Pancreas (tissue), 10 donors: ENCODE measurements around the gene RAB37. TPM values are rescaled to one million over a fixed set of nuclear protein-coding genes. Genes with fewer than 3 reads are reported as not detected.

ENCODE experiments used
- ATAC-seq, 4 donors: fragments of 200-7000 bp; cut with Tn5 transposase; one replicate each; pipeline versions ENCODE4 v1.8.0 to v1.9.1; 2020; ENCODE audit warnings: mild to moderate bottlenecking in 4 of 4, moderate library complexity in 4 of 4
- DNase-seq, 6 donors: peaks; one replicate each; pipeline ENCODE4 v3.0.0-alpha.2; 2020
- FAIRE-seq: peaks from 2 replicates; lab custom pipeline; 2012; peaks lifted over from hg19 to GRCh38; lab: Jason Lieb, UNC
- H3K27ac ChIP-seq, 4 donors: fragments of 200-600 bp; sonication (generic); 1 replicate in 3 of 4; 2 replicates in 1 of 4; pipeline versions ENCODE4 v1.5.0 to v1.8.0; 2020
- H3K27me3 ChIP-seq, 4 donors: fragments of 200-600 bp; one replicate each; pipeline ENCODE4 v1.8.0; 2021
- H3K36me3 ChIP-seq, 3 donors: fragments of 200-600 bp; sonication (generic) in 1 of 3; one replicate each; pipeline versions ENCODE4 v1.5.0 to v1.8.0; 2020 to 2021
- H3K4me1 ChIP-seq, 3 donors: fragments of 200-600 bp; one replicate each; pipeline ENCODE4 v1.8.0; 2021
- H3K4me3 ChIP-seq, 4 donors: fragments of 200-600 bp; sonication (generic) in 2 of 4; one replicate each; pipeline versions ENCODE4 v1.5.0 to v1.8.0; 2020 to 2021
- H3K9me3 ChIP-seq, 4 donors: fragments of 200-600 bp; one replicate each; pipeline ENCODE4 v1.8.0; 2021
- CTCF ChIP-seq, 4 donors: fragments of 200-600 bp; sonication (generic) in 3 of 4; IDR thresholded peaks; one replicate each; pipeline versions ENCODE4 v1.5.0 to v1.8.0; 2021; ENCODE audit warnings: antibody characterized with exemption in 4 of 4
- WGBS, 2 donors: extraction: QIAGEN DNeasy Blood & Tissue Kit; methylation state at CpG; one replicate each; pipeline ENCODE4 v1.1.7; 2013; 5-methylcytosine and 5-hydroxymethylcytosine counted together
- intact Hi-C, 3 donors: fragments of 100-400 bp; cut with DNase I; formaldehyde crosslinking; loops; one replicate each; pipeline versions ENCODE4 v1.11.1 to v1.14.2; 2022
- microRNA-seq, 2 donors: library from miRNA; unstranded; fragments of <30 nt; microRNA quantifications; one replicate each; pipeline versions ENCODE4 to v1.1.0, GENCODE V29; 2019 to 2020
- polyA plus RNA-seq, 2 donors: library from polyadenylated mRNA; stranded (reverse); fragments of 200-250 nt; gene quantifications; one replicate each; pipeline ENCODE4 v1.2.3, GENCODE V29; 2013
- total RNA-seq, 6 donors: library from RNA; stranded (reverse); fragmentation: NEBNext Ultra II Directional in 4 of 6; extraction: Animal tissue kit (Norgen Biotek cat#: 25700) in 4 of 6; gene quantifications; one replicate each; pipeline versions ENCODE4 v1.2.1 to v1.2.4, GENCODE V29; 2021 to 2023
- donor health status: healthy with polysubstance abuse.
- donor health status: DM: no; HTN: no; CAD: no; lungs with moderate emphysema.
- donor health status: DM: no; HTN: no; CAD: no.
- donor health status: control.
- donor health status: control.
- donor health status: Bipolar disorder and iron deficiency.
- donor health status: DM: yes; HTN: yes; CAD: no.
- donor health status: DM: no; HTN: no; CAD: no.
- donor health status: DM: no; HTN: no; CAD: no.
- donor health status: DM: yes; HTN: yes; CAD: no.

Gene RAB37
- total and polyA plus RNA-seq, 8 donors: 0.79 to 3.1 (median 1.3) TPM

- FAIRE-seq (no peak), DNase-seq (no peak), ATAC-seq (no peak)
- H3K27me3 ChIP-seq: no peaks in the 10 kb centered on the region
- TF ChIP-seq CTCF (IDR thresholded peaks at IDR 0.05): no peak
- intact Hi-C loops: loop anchor here in 1 of 3 donors (5.0 kb wide), 1 partner anchor 65 kb away; no protein-coding TSS in a partner anchor
- H3K9me3 ChIP-seq: no peaks in the 10 kb centered on the region
- H3K27ac ChIP-seq: no peak overlapping the region
- 92 to 94% methylated on average over 6 of the region's 6 CpGs for WGBS, 2 donors
- no peak overlapping the region for H3K4me3 ChIP-seq
- H3K4me1 ChIP-seq: no peaks in the 10 kb centered on the region
- peaks cover 0 to 20% (median 0%) of the 10 kb centered on the region in 3 donors for H3K36me3 ChIP-seq
Observed at GRCh38 chr17:74796866-74797265, 59.8 kb downstream of the RAB37 start.

Small RNA genes within 50 kb of the gene (microRNA-seq; reads per million reads assigned to microRNA genes)
- gene MIR3615: 22.7 to 26.3 reads per million in 2 donors

Other genes starting within 250 kb of the RAB37 start
- under 1 TPM in 3 of 6 donors, not detected in 3; 0.14 to 0.52 (median 0.19) TPM for gene CD300LB, start 205.8 kb upstream of the RAB37 start, total RNA-seq
- under 1 TPM; 0.08 to 0.09 TPM for gene CD300LB, start 205.8 kb upstream of the RAB37 start, polyA plus RNA-seq
- 1 to 10 TPM in 1 of 6 donors, under 1 TPM in 4, not detected in 1; 0.19 to 1.5 (median 0.38) TPM for gene CD300C, start 191.1 kb upstream of the RAB37 start, total RNA-seq
- gene CD300C, start 191.1 kb upstream of the RAB37 start, polyA plus RNA-seq: under 1 TPM; 0.19 TPM
- not detected for gene CD300H, start 169.7 kb upstream of the RAB37 start, total RNA-seq
- gene CD300H, start 169.7 kb upstream of the RAB37 start, polyA plus RNA-seq: not detected
- gene CD300LD, start 145.0 kb upstream of the RAB37 start, total RNA-seq: not detected
- gene CD300LD, start 145.0 kb upstream of the RAB37 start, polyA plus RNA-seq: not detected
- gene CD300E, start 113.5 kb upstream of the RAB37 start, total RNA-seq: 1 to 10 TPM in 1 of 6 donors, under 1 TPM in 4, not detected in 1; 0.14 to 1.3 (median 0.16) TPM
- gene CD300E, start 113.5 kb upstream of the RAB37 start, polyA plus RNA-seq: under 1 TPM; 0.27 to 0.31 TPM
- 1 to 10 TPM in 1 of 6 donors, under 1 TPM in 5; 0.19 to 4.7 (median 0.26) TPM for gene CD300LF, start 24.3 kb upstream of the RAB37 start, total RNA-seq
- gene CD300LF, start 24.3 kb upstream of the RAB37 start, polyA plus RNA-seq: under 1 TPM; 0.28 to 0.42 TPM
- 10 to 100 TPM; 40.1 to 78.5 (median 55.9) TPM for gene NHERF1, start 11.4 kb downstream of the RAB37 start, total RNA-seq
- gene NHERF1, start 11.4 kb downstream of the RAB37 start, polyA plus RNA-seq: 10 to 100 TPM; 48.9 to 91.9 TPM
- gene NAT9, start 39.1 kb downstream of the RAB37 start, total RNA-seq: 10 to 100 TPM; 14.4 to 27.6 (median 22.4) TPM
- gene NAT9, start 39.1 kb downstream of the RAB37 start, polyA plus RNA-seq: 10 to 100 TPM; 38.3 to 38.5 TPM
- under 1 TPM in 3 of 6 donors, not detected in 3; 0.03 to 0.12 (median 0.06) TPM for gene GRIN2C, start 122.6 kb downstream of the RAB37 start, total RNA-seq
- under 1 TPM; 0.09 to 0.15 TPM for gene GRIN2C, start 122.6 kb downstream of the RAB37 start, polyA plus RNA-seq
- 10 to 100 TPM in 4 of 6 donors, 1 to 10 TPM in 2; 4.3 to 15.1 (median 12.5) TPM for gene FDXR, start 135.7 kb downstream of the RAB37 start, total RNA-seq
- 10 to 100 TPM in 1 of 2 donors, 1 to 10 TPM in 1; 8.5 to 11.4 TPM for gene FDXR, start 135.7 kb downstream of the RAB37 start, polyA plus RNA-seq
- gene FADS6, start 156.4 kb downstream of the RAB37 start, total RNA-seq: under 1 TPM in 1 of 6 donors, not detected in 5; 0.16 TPM
- under 1 TPM in 1 of 2 donors, not detected in 1; 0.07 TPM for gene FADS6, start 156.4 kb downstream of the RAB37 start, polyA plus RNA-seq
- gene USH1G, start 186.0 kb downstream of the RAB37 start, total RNA-seq: under 1 TPM in 5 of 6 donors, not detected in 1; 0.03 to 0.17 (median 0.09) TPM
- under 1 TPM; 0.08 to 0.09 TPM for gene USH1G, start 186.0 kb downstream of the RAB37 start, polyA plus RNA-seq
- not detected for gene OTOP2, start 187.0 kb downstream of the RAB37 start, total RNA-seq
- not detected for gene OTOP2, start 187.0 kb downstream of the RAB37 start, polyA plus RNA-seq
- under 1 TPM; 0.15 to 0.65 (median 0.39) TPM for gene OTOP3, start 198.6 kb downstream of the RAB37 start, total RNA-seq
- under 1 TPM; 0.15 to 0.35 TPM for gene OTOP3, start 198.6 kb downstream of the RAB37 start, polyA plus RNA-seq
- 100 to 1,000 TPM in 5 of 6 donors, 10 to 100 TPM in 1; 76.7 to 145 (median 117) TPM for gene HID1, start 235.5 kb downstream of the RAB37 start, total RNA-seq
- gene HID1, start 235.5 kb downstream of the RAB37 start, polyA plus RNA-seq: 100 to 1,000 TPM; 217 to 262 TPM